GM23338 (cell line): ENCODE results near the gene S100A6. TPM values are rescaled to one million over a fixed set of nuclear protein-coding genes. Genes with fewer than 3 reads are reported as not detected.
"Not testable (repeated sequence)": the region's sequence is repeated elsewhere in the genome, so short reads cannot be mapped to it uniquely, and the experiment has no call there.

Experiments used
- ATAC-seq: fragments of 200-7000 bp; cut with Tn5 transposase; 3 replicates; pipeline ENCODE4 v1.9.1; 2020
- DNase-seq: peaks from one replicate; pipeline ENCODE4 v3.0.0-alpha.2; 2015; ENCODE audit warnings: low spot score
- H2AFZ ChIP-seq: fragments of 200-600 bp; sonication (generic); 2 replicates; pipeline ENCODE4 v1.8.0; 2016; ENCODE audit warnings: antibody characterized with exemption, mild to moderate bottlenecking, moderate library complexity
- H3F3A ChIP-seq: fragments of 200-600 bp; sonication (generic); replicated peaks from 2 replicates; pipeline ENCODE4 v1.8.0; 2017; ENCODE audit warnings: antibody characterized with exemption, mixed run types, low read depth
- H3K27ac ChIP-seq: fragments of 200-600 bp; sonication (generic); 2 replicates; pipeline ENCODE4 v1.6.1; 2016; ENCODE audit warnings: low read depth
- H3K27me3 ChIP-seq: fragments of 200-600 bp; sonication (generic); 2 replicates; pipeline ENCODE4 v1.8.0; 2016; ENCODE audit warnings: mild to moderate bottlenecking, mixed run types, moderate library complexity; ENCODE audit not compliant: insufficient read depth
- H3K36me3 ChIP-seq: fragments of 200-600 bp; sonication (generic); 2 replicates; pipeline ENCODE4 v1.8.0; 2016; ENCODE audit warnings: mild to moderate bottlenecking; ENCODE audit not compliant: insufficient read depth
- H3K4me1 ChIP-seq: fragments of 200-600 bp; sonication (generic); 2 replicates; pipeline ENCODE4 v1.8.0; 2016; ENCODE audit warnings: mild to moderate bottlenecking, moderate library complexity; ENCODE audit not compliant: insufficient read depth
- H3K4me2 ChIP-seq: fragments of 200-600 bp; sonication (generic); 2 replicates; pipeline ENCODE4 v1.7.1; 2017; ENCODE audit warnings: mixed run types
- H3K4me3 ChIP-seq: fragments of 200-600 bp; sonication (generic); 2 replicates; pipeline ENCODE4 v1.6.1; 2016; ENCODE audit warnings: mixed run types
- H3K79me2 ChIP-seq: fragments of 200-600 bp; sonication (generic); replicated peaks from 2 replicates; pipeline ENCODE4 v1.8.0; 2017; ENCODE audit warnings: mild to moderate bottlenecking; ENCODE audit not compliant: insufficient read depth
- H3K9me2 ChIP-seq: fragments of 200-600 bp; sonication (generic); 2 replicates; pipeline ENCODE4 v1.8.0; 2017; ENCODE audit not compliant: insufficient read depth
- H4K20me1 ChIP-seq: fragments of 200-600 bp; sonication (generic); replicated peaks from 2 replicates; pipeline ENCODE4 v1.8.0; 2017; ENCODE audit warnings: mild to moderate bottlenecking; ENCODE audit not compliant: insufficient read depth
- H3K27ac Mint-ChIP-seq: 2 replicates; pipeline ENCODE4 v1.8.0; 2020; ENCODE audit warnings: inconsistent platforms, mild to moderate bottlenecking, moderate library complexity, mixed read lengths
- H3K27me3 Mint-ChIP-seq: 3 replicates; pipeline ENCODE4 v1.8.0; 2022; ENCODE audit warnings: low read depth, mild to moderate bottlenecking, moderate library complexity, mixed read lengths, inconsistent platforms; ENCODE audit not compliant: insufficient read depth, poor library complexity
- H3K36me3 Mint-ChIP-seq: 3 replicates; pipeline ENCODE4 v1.8.0; 2021; ENCODE audit warnings: low read depth, mild to moderate bottlenecking, inconsistent platforms, moderate library complexity, mixed read lengths
- H3K4me1 Mint-ChIP-seq: 3 replicates; pipeline ENCODE4 v1.8.0; 2020; ENCODE audit warnings: mild to moderate bottlenecking, inconsistent platforms, mixed read lengths
- H3K4me3 Mint-ChIP-seq: 3 replicates; pipeline ENCODE4 v1.8.0; 2021; ENCODE audit warnings: moderate library complexity, mild to moderate bottlenecking, inconsistent platforms, mixed read lengths
- H3K9me3 Mint-ChIP-seq: 3 replicates; pipeline ENCODE4 v1.8.0; 2020; ENCODE audit warnings: moderate library complexity, mild to moderate bottlenecking, inconsistent platforms, mixed read lengths
- CREB1 ChIP-seq: fragments of 250-450 bp; sonication (Bioruptor Pico); IDR thresholded peaks from 2 replicates; pipeline ENCODE4 v1.5.0; 2020; ENCODE audit warnings: low read depth, mild to moderate bottlenecking, moderate library complexity
- CTCF ChIP-seq, 2 experiments: fragments of 200-600 bp in 1 of 2; sonication (generic) in 1 of 2; conservative IDR thresholded peaks; 2 replicates each; pipeline versions ENCODE4 v1.5.1 to v1.6.1; 2016 to 2017; ENCODE audit warnings: antibody characterized with exemption in 2 of 2, low read depth in 2 of 2, mild to moderate bottlenecking in 2 of 2, moderate library complexity in 1 of 2
- ETS1 ChIP-seq: IDR thresholded peaks from 2 replicates; pipeline ENCODE4 v1.6.1; 2016; ENCODE audit warnings: antibody characterized with exemption
- EZH2 ChIP-seq: fragments of 200-600 bp; sonication (generic); IDR thresholded peaks from one replicate; pipeline ENCODE4 v1.8.0; 2017; ENCODE audit warnings: antibody characterized with exemption, mild to moderate bottlenecking, low read depth; ENCODE audit not compliant: unreplicated experiment
- EZH2phosphoT487 ChIP-seq: fragments of 200-600 bp; sonication (generic); IDR thresholded peaks from one replicate; pipeline ENCODE4 v1.8.1; 2018; ENCODE audit warnings: antibody characterized with exemption; ENCODE audit not compliant: unreplicated experiment
- JUNB ChIP-seq: IDR thresholded peaks from one replicate; pipeline ENCODE4 v1.6.1; 2016; ENCODE audit warnings: antibody characterized with exemption; ENCODE audit not compliant: unreplicated experiment
- POLR2AphosphoS5 ChIP-seq: IDR thresholded peaks from 2 replicates; pipeline ENCODE4 v1.6.1; 2016; ENCODE audit warnings: antibody characterized with exemption, low read depth
- STAT1 ChIP-seq: IDR thresholded peaks from one replicate; pipeline ENCODE4 v1.6.1; 2016; ENCODE audit warnings: antibody characterized with exemption; ENCODE audit not compliant: unreplicated experiment
- ZNF331 ChIP-seq: fragments of 250-450 bp; sonication (Bioruptor Pico); IDR thresholded peaks from 2 replicates; pipeline ENCODE4 v1.5.0; 2020; ENCODE audit warnings: low read depth, mild to moderate bottlenecking, moderate library complexity
- polyA plus RNA-seq: library from polyadenylated mRNA; unstranded; fragments of >200 nt; fragmentation: Nextera tagmentation; extraction: Ambion mirVana; gene quantifications from 2 replicates; pipeline ENCODE4 v1.2.1, GENCODE V29; 2016
- total RNA-seq: library from RNA; depleted of rRNA; stranded (reverse); fragments of >200 nt; shearing (Covaris generic); gene quantifications from 2 replicates; pipeline ENCODE4 v1.2.3, GENCODE V29; 2014

S100A6 gene
- total and polyA plus RNA-seq, 2 experiments from 2014 or later: 7.3 to 77.5 TPM

- Histone ChIP-seq H3K9me2 (no peaks in the 10 kb centered on the region), H3K4me3 (no peak overlapping the region), H4K20me1 (no peaks in the 10 kb centered on the region), H3K36me3 (no peaks in the 10 kb centered on the region), H3K4me1 (0 out of 2 replicates have a peak, but pooled peaks cover 6% of the 10 kb centered on the region), H2AFZ (0 out of 2 replicates have a peak overlapping the region, but pooled peaks have one; percentile 52), H3K79me2 (no peaks in the 10 kb centered on the region), H3K4me2 (no peak overlapping the region), H3K27me3 (no peaks in the 10 kb centered on the region), H3K27ac (no peak overlapping the region), H3F3A (no peaks in the 10 kb centered on the region)
- H3K4me3 Mint-ChIP-seq: no peak overlapping the region
- TF ChIP-seq CREB1 (CRISPR knock-in tag) (no peak), POLR2AphosphoS5 (no peak), ZNF331 (CRISPR knock-in tag) (no peak), EZH2phosphoT487 (no peak), ETS1 (no peak), STAT1 (no peak)
- no peak for ATAC-seq
- no peak for DNase-seq
- H3K36me3 Mint-ChIP-seq: no peaks in the 10 kb centered on the region
- peaks cover 8% of the 10 kb centered on the region; the same call in 1 of the 3 replicates for H3K9me3 Mint-ChIP-seq
- H3K4me1 Mint-ChIP-seq: peaks cover 18% of the 10 kb centered on the region
- H3K27ac Mint-ChIP-seq: no peak overlapping the region
- H3K27me3 Mint-ChIP-seq: peaks cover under 1% of the 10 kb centered on the region
Observed at GRCh38 chr1:153526132-153526543, 9.7 kb downstream of the S100A6 start.

DNA sequence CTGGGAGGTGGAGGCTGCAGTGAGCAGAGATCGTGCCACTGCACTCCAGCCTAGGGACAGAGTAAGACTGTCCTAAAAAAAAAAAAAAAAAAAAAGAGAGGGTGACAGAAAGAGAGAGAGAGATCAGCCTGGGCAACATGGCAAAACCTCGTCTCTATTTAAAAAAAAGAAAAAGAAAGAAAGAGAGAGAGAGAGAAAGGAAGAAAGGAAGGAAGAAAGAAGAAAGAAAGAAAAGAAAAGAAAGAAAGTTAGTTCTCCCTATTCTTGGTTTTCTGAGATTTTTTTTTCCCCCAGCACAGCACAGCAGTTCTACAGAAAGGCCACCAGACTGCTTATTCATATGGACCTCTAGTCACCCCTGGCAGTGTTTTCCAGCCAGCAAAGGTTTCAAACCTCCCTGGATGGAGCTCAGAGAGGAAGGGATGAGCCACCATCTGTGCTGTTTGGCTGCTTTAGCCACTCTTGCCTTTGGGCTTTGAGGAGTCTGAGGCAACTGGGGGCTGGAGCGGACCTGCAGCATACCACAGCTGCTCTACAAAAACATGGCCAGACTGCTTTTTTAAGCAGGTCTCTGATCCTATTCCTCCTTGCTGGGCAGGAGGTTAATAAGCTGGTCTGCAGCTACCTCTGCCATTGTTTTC, 10.6 kb downstream of the S100A6 start:
- Histone ChIP-seq H3K4me2 (no peak overlapping the region), H3K4me3 (no peak overlapping the region), H3K9me2 (no peaks in the 10 kb centered on the region), H3F3A (no peaks in the 10 kb centered on the region), H3K27me3 (no peaks in the 10 kb centered on the region), H3K27ac (no peak overlapping the region), H4K20me1 (no peaks in the 10 kb centered on the region), H3K4me1 (peaks cover 14% of the 10 kb centered on the region; the same call in 1 of the 2 replicates), H3K36me3 (no peaks in the 10 kb centered on the region), H2AFZ (0 out of 2 replicates have a peak overlapping the region, but pooled peaks have one; percentile 52), H3K79me2 (no peaks in the 10 kb centered on the region)
- no peak overlapping the region for H3K4me3 Mint-ChIP-seq
- peaks cover 28% of the 10 kb centered on the region for H3K4me1 Mint-ChIP-seq
- no peaks in the 10 kb centered on the region for H3K36me3 Mint-ChIP-seq
- no peak; the same call in 2 of the 3 replicates for ATAC-seq
- H3K27ac Mint-ChIP-seq: no peak overlapping the region
- H3K27me3 Mint-ChIP-seq: peaks cover 2% of the 10 kb centered on the region
- DNase-seq: no peak
- TF ChIP-seq STAT1 (no peak), EZH2phosphoT487 (no peak), EZH2 (no peak), CREB1 (CRISPR knock-in tag) (no peak), CTCF (conservative IDR thresholded peaks at IDR 0.05; ENCODE audit: low read depth in 2 of 2) (no peak), JUNB (no peak), POLR2AphosphoS5 (no peak), ETS1 (no peak)
- peaks cover 10% of the 10 kb centered on the region; the same call in 1 of the 3 replicates for H3K9me3 Mint-ChIP-seq

DNA sequence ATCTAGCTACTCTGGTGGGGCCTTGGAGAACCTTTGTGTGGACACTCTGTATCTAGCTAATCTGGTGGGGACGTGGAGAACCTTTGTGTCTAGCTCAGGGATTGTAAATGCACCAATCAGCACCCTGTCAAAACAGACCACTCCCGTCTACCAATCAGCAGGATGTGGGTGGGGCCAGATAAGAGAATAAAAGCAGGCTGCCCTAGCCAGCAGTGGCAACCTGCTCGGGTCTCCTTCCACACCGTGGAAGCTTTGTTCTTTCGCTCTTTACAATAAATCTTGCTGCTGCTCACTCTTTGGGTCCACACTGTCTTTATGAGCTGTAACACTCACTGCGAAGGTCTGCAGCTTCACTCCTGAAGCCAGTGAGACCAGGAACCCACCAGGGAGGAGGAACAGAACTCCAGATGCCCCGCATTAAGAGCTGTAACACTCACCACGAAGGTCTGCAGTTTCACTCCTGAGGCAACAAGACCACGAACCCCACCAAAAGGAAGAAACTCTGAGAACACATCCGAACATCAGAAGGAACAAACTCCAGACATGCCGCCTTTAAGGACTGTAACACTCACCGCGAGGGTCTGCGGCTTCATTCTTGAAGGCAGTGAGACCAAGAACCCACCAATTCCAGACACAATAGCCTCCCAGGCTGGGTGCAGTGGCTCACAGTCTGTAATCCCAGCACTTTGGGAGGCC, 13.3 kb downstream of the S100A6 start:
- ATAC-seq, H3K27ac Mint-ChIP-seq, H3K9me2 ChIP-seq, H3K4me3 Mint-ChIP-seq, H3K27me3 Mint-ChIP-seq, H3K36me3 ChIP-seq, H3K36me3 Mint-ChIP-seq, H3K79me2 ChIP-seq, H3K4me3 ChIP-seq, H2AFZ ChIP-seq, H3F3A ChIP-seq, H3K27ac ChIP-seq, DNase-seq, H3K4me2 ChIP-seq, H4K20me1 ChIP-seq: not testable (repeated sequence)
- peaks cover 37% of the 10 kb centered on the region for H3K4me1 Mint-ChIP-seq
- peaks cover 10% of the 10 kb centered on the region; the same call in 1 of the 3 replicates for H3K9me3 Mint-ChIP-seq
- Histone ChIP-seq H3K27me3 (peaks cover 22% of the 10 kb centered on the region), H3K4me1 (peaks cover 18% of the 10 kb centered on the region; the same call in 1 of the 2 replicates)
